ENCODE results near the gene IGFBP6.
A peak's percentile ranks its signal among the peaks of the same experiment; 100 is the strongest.

IGFBP6 gene

GRCh38 chr12:53113951-53114350, 16.5 kb downstream of the IGFBP6 start:
- no peak for DNase-seq (ENCODE audit: low read depth)
- H3K4me3 ChIP-seq (replicated peaks; ENCODE audit: low read depth, low read length), result no peak overlapping the region
- TF ChIP-seq CTCF (IDR thresholded peaks at IDR 0.05; ENCODE audit: low read length, missing control alignments), result no peak

GRCh38 chr12:53115112-53115890, 17.8 kb downstream of the IGFBP6 start:
- no peak for DNase-seq (ENCODE audit: low read depth)
- H3K4me3 ChIP-seq (replicated peaks; ENCODE audit: low read depth, low read length), result no peak overlapping the region
- TF ChIP-seq CTCF (IDR thresholded peaks at IDR 0.05; ENCODE audit: low read length, missing control alignments), result no peak

- no peak overlapping the region for H3K4me3 ChIP-seq (replicated peaks; ENCODE audit: low read depth, low read length)
- no peak for DNase-seq (ENCODE audit: low read depth)
- no peak for TF ChIP-seq CTCF (IDR thresholded peaks at IDR 0.05; ENCODE audit: low read length, missing control alignments)
Observed at GRCh38 chr12:53115891-53116648, 18.6 kb downstream of the IGFBP6 start.

GRCh38 chr12:53118751-53119300, 21.4 kb downstream of the IGFBP6 start:
- no peak for DNase-seq (ENCODE audit: low read depth)
- H3K4me3 ChIP-seq (replicated peaks; ENCODE audit: low read depth, low read length), result no peak overlapping the region
- no peak for TF ChIP-seq CTCF (IDR thresholded peaks at IDR 0.05; ENCODE audit: low read length, missing control alignments)

- DNase-seq (ENCODE audit: low read depth), result no peak
- no peak for TF ChIP-seq CTCF (IDR thresholded peaks at IDR 0.05; ENCODE audit: low read length, missing control alignments)
- H3K4me3 ChIP-seq (replicated peaks; ENCODE audit: low read depth, low read length), result no peak overlapping the region
Observed at GRCh38 chr12:53120685-53121525, 23.4 kb downstream of the IGFBP6 start.

- DNase-seq (ENCODE audit: low read depth), result peak; percentile 65
- H3K4me3 ChIP-seq (replicated peaks; ENCODE audit: low read depth, low read length), result no peak overlapping the region
Observed at GRCh38 chr12:53122961-53123468, 25.5 kb downstream of the IGFBP6 start.

More at GRCh38 chr12:53122961-53123468, 25.5 kb downstream of the IGFBP6 start:
- TF ChIP-seq CTCF (IDR thresholded peaks at IDR 0.05; ENCODE audit: low read length, missing control alignments), result no peak
